Lower lobe of right lung (tissue), 2 donors: ENCODE data around the gene SLC22A7. TPM values are rescaled to one million over a fixed set of nuclear protein-coding genes. Genes with fewer than 3 reads are reported as not detected.

Experiments
- ATAC-seq, 2 donors: fragments of 200-7000 bp; cut with Tn5 transposase; one replicate each; pipeline ENCODE4 v1.9.1; 2020 to 2022; ENCODE audit warnings: mild to moderate bottlenecking in 2 of 2, moderate library complexity in 2 of 2
- DNase-seq: peaks from one replicate; pipeline ENCODE4 v3.0.0-alpha.2; 2020
- H3K27ac ChIP-seq: fragments of 200-600 bp; one replicate; pipeline ENCODE4 v1.8.0; 2022
- H3K27me3 ChIP-seq: fragments of 200-600 bp; one replicate; pipeline ENCODE4 v1.8.0; 2022; ENCODE audit warnings: low read depth
- H3K36me3 ChIP-seq: fragments of 200-600 bp; one replicate; pipeline ENCODE4 v1.8.0; 2022; ENCODE audit warnings: mild to moderate bottlenecking
- H3K4me1 ChIP-seq: fragments of 200-600 bp; one replicate; pipeline ENCODE4 v1.8.0; 2022
- H3K4me3 ChIP-seq: fragments of 200-600 bp; one replicate; pipeline ENCODE4 v1.8.0; 2022; ENCODE audit warnings: mild to moderate bottlenecking
- H3K9me3 ChIP-seq: fragments of 200-600 bp; one replicate; pipeline ENCODE4 v1.8.0; 2022
- intact Hi-C: fragments of 100-400 bp; cut with DNase I; formaldehyde crosslinking; loops from one replicate; pipeline ENCODE4 v1.11.0; 2022
- total RNA-seq: library from RNA; stranded (reverse); fragmentation: NEBNext Ultra II Directional; extraction: Animal tissue kit (Norgen Biotek cat#: 25700); gene quantifications from one replicate; pipeline ENCODE4 v1.2.1, GENCODE V29; 2021
- TF ChIP-seq, protein P1 (sequence below): fragments of 200-600 bp; IDR thresholded peaks from one replicate; pipeline ENCODE4 v1.8.0; 2022; ENCODE audit warnings: antibody characterized with exemption, mild to moderate bottlenecking
- donor health status: DM: no; HTN: yes; CAD: no; lungs with severe emphysema.

The SLC22A7 gene
- total RNA-seq, 1 donor from 2014 or later, result not detected

DNA sequence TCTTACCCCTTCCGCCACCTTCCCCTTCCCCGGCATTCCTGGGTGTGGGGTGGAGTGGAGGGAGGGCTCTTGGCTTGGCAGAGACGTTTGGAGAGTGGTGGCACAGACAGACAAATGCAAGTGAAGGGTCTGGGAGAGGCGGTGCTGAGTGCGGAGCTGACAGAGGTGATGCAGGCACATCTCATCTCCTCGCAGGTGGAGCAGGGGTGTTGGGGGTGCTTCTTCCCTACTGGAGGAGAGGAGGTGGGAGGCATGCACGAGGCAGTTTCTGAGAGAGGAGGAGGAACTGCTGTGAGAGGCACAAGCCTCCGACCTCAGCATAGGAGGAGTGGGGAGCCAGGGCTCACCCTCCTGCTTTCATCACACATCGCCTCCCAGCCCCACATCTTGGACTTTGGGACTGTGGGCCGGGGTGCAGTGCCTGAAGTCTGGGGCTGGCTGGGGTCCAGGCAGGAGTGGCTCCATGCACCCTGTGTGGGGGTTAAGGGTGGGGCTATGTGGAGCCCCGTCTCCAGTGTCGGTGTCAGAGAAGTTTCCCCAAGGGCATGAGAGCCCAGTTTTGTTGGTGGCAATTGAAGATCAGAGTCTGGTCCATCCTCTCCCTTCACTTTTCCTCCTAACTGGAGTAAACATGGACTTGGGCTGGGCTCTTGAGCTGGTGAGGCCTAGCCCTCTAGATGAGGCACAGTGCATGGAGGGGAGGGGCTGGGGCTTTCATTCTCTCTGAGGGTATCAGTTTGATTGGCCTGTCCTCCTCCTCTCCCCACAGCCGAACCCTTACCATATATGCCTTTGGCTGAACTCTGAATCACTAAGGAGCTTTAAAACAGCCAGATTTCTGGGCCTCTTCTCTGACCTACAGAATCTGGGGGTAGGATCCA, 20.2 kb upstream of the SLC22A7 start:
- intact Hi-C loops, result no loop called here
- peaks cover 30% of the 10 kb centered on the region for H3K27me3 ChIP-seq

DNA sequence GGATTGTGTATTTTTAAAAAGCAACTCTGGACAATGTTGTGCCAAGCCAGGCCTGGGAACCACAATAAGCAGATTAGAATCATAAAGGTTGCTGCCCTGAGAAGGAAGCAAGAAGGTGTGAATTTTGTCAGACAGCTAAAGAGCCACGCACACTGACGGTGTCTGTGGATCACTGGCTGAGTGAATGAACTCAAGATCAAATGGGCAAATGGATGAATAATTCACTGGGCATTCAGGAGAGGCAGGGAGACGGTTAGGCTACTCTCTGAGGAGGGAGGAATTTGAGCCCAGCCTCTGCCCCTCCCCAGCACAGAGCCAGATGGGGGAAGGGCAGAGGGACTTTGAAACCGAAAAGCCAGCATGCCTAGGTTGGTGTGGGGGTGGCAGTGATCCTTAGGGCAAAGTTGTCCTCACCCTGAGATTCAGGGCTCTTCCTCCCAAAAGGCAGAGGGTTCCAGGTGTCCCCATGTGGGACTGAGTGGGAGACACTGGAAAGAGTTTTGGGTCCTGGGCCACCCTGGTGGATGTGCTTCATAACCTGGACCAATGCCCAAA, 19.5 kb upstream of the SLC22A7 start:
- no peak overlapping the region for H3K27ac ChIP-seq
- H3K4me1 ChIP-seq, result peaks cover 19% of the 10 kb centered on the region
- peaks cover 33% of the 10 kb centered on the region for H3K27me3 ChIP-seq
- intact Hi-C loops, result no loop called here
- ATAC-seq (no peak), DNase-seq (no peak)
- H3K36me3 ChIP-seq, result no peaks in the 10 kb centered on the region
- TF ChIP-seq, protein P1, sequence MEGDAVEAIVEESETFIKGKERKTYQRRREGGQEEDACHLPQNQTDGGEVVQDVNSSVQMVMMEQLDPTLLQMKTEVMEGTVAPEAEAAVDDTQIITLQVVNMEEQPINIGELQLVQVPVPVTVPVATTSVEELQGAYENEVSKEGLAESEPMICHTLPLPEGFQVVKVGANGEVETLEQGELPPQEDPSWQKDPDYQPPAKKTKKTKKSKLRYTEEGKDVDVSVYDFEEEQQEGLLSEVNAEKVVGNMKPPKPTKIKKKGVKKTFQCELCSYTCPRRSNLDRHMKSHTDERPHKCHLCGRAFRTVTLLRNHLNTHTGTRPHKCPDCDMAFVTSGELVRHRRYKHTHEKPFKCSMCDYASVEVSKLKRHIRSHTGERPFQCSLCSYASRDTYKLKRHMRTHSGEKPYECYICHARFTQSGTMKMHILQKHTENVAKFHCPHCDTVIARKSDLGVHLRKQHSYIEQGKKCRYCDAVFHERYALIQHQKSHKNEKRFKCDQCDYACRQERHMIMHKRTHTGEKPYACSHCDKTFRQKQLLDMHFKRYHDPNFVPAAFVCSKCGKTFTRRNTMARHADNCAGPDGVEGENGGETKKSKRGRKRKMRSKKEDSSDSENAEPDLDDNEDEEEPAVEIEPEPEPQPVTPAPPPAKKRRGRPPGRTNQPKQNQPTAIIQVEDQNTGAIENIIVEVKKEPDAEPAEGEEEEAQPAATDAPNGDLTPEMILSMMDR, result no peak
- no peak overlapping the region for H3K4me3 ChIP-seq
- H3K9me3 ChIP-seq, result no peaks in the 10 kb centered on the region

More for the DNA sequence above, 20.2 kb upstream of the SLC22A7 start:
- Histone ChIP-seq H3K9me3 (no peaks in the 10 kb centered on the region), H3K4me3 (no peak overlapping the region), H3K27ac (no peak overlapping the region), H3K4me1 (peaks cover 19% of the 10 kb centered on the region), H3K36me3 (no peaks in the 10 kb centered on the region)
- no peak for ATAC-seq
- TF ChIP-seq, protein P1, result no peak
- no peak for DNase-seq

DNA sequence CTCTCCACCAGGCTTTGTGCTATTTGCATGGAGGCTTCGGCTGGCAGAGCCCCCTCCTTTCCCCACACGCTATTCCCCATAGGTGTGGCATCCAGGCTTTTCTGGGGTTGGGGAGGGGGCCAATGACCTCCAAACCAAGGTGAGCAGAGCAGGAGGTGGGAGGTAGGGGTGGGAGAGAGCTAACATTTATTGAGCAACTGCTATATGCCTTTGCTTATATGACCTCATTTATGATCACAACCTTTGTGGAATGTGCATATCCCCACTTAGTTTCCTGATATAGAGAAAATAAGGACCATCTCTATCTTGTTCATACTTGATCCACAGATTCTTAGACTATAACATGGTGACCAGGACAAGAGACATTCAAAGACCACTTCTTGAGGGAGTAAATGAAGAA, 17.8 kb upstream of the SLC22A7 start:
- TF ChIP-seq, protein P1, result no peak

DNA sequence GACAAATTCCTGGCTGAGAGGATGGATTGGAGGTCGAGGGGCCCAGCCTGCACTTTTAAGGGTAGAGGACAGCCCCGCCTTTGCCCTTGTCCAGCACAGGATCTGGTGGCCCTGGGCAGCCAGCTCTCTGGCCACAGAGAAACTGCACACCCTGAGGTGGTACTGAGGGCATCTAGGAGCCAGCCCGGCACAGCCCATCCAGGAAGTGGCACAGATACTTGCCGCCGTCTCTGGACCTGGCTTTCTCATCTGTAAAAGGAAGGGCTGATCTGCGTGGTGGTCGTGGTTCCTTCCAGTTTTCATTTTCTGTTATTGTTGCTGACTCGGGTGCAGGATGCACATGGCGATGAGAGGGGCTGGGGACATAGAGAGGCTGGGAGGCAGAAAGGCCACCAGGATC, 16.0 kb upstream of the SLC22A7 start:
- intact Hi-C loops, result no loop called here
- Histone ChIP-seq H3K36me3 (no peaks in the 10 kb centered on the region), H3K4me3 (no peak overlapping the region), H3K27ac (no peak overlapping the region), H3K4me1 (no peaks in the 10 kb centered on the region), H3K27me3 (peaks cover 36% of the 10 kb centered on the region), H3K9me3 (no peaks in the 10 kb centered on the region)
- TF ChIP-seq, protein P1, result no peak
- DNase-seq (no peak), ATAC-seq (no peak)

More for the DNA sequence above, 17.8 kb upstream of the SLC22A7 start:
- H3K27ac ChIP-seq, result no peak overlapping the region
- no peaks in the 10 kb centered on the region for H3K9me3 ChIP-seq
- H3K27me3 ChIP-seq, result peaks cover 39% of the 10 kb centered on the region
- intact Hi-C loops, result no loop called here
- ATAC-seq, result no peak
- H3K4me1 ChIP-seq, result peaks cover 14% of the 10 kb centered on the region
- no peaks in the 10 kb centered on the region for H3K36me3 ChIP-seq
- no peak for DNase-seq
- no peak overlapping the region for H3K4me3 ChIP-seq

DNA sequence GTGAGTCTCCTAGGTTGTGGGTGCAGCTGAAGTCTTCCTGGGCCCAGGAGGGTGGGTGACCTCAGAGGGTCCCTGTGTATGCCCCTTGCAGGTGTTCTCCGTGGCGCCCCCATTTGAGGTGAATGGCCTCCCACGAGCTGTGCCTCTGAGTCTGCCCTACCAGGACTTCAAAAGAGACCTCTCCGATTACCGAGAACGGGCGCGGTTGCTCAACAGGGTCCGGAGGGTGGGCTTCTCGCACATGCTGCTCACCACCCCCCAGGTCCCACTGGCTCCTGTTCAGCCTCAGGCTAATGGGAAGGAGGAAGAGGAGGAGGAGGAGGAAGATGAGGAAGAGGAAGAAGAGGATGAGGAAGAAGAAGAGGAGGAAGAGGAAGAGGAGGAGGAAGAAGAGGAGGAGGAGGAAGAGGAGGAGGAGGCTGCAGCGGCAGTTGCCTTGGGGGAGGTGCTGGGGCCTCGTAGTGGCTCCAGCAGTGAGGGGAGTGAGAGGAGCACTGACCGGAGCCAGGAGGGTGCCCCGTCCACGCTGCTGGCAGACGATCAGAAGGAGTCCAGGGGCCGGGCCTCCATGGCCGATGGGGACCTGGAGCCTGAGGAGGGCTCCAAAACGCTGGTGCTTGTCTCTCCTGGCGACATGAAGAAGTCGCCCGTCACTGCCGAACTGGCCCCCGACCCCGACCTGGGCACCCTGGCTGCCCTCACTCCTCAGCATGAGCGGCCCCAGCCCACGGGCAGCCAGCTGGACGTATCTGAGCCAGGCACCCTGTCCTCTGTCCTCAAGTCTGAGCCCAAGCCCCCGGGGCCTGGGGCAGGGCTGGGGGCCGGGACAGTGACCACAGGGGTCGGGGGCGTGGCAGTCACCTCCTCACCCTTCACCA, 15.2 kb upstream of the SLC22A7 start:
- Histone ChIP-seq H3K27me3 (peaks cover 33% of the 10 kb centered on the region), H3K9me3 (no peaks in the 10 kb centered on the region), H3K27ac (no peak overlapping the region), H3K4me3 (no peak overlapping the region), H3K4me1 (no peaks in the 10 kb centered on the region), H3K36me3 (no peaks in the 10 kb centered on the region)
- intact Hi-C loops, result no loop called here
- DNase-seq, result no peak
- no peak for ATAC-seq
- TF ChIP-seq, protein P1, result no peak
